K562 (cell line): ENCODE data around the gene DIP2C. TPM values are rescaled to one million over a fixed set of nuclear protein-coding genes. Genes with fewer than 3 reads are reported as not detected.

Experiments
- BRF1 ChIP-seq: IDR thresholded peaks from 3 replicates; pipeline ENCODE4 v1.6.1; 2011; ENCODE audit warnings: borderline replicate concordance, mild to moderate bottlenecking; ENCODE audit not compliant: insufficient read length; ENCODE audit errors: extremely low read depth
- CEBPB ChIP-seq: fragments of 450-650 bp; IDR thresholded peaks from 2 replicates; pipeline ENCODE4 v1.6.1; 2016; ENCODE audit warnings: missing genetic modification characterization, missing compliant biosample characterization
- NELFE ChIP-seq: IDR thresholded peaks from 2 replicates; pipeline ENCODE4 v1.6.1; 2011; ENCODE audit warnings: mild to moderate bottlenecking; ENCODE audit not compliant: insufficient read depth, insufficient read length
- PHF20 ChIP-seq: fragments of 450-650 bp; IDR thresholded peaks from 2 replicates; pipeline ENCODE4 v1.6.1; 2018; ENCODE audit not compliant: partially characterized antibody
- SMAD2 ChIP-seq: fragments of 150-350 bp; IDR thresholded peaks from 2 replicates; pipeline ENCODE4 v1.6.1; 2014; ENCODE audit warnings: low read depth, mild to moderate bottlenecking, low read length
- SRF ChIP-seq, 2 experiments: fragments of 250-450, 450-650 bp in 1 of 2; sonication (Bioruptor Pico) in 1 of 2; sonication (generic) in 1 of 2; formaldehyde crosslinking; IDR thresholded peaks; 2 replicates each; pipeline versions ENCODE4 v1.5.0 to v1.5.1; 2020 to 2022; ENCODE audit warnings: mild to moderate bottlenecking in 1 of 2, missing genetic modification reagents in 1 of 2
- TAF15 ChIP-seq: fragments of 200-400 bp; formaldehyde crosslinking; IDR thresholded peaks from 2 replicates; pipeline ENCODE4 v1.6.1; 2017; ENCODE audit warnings: mild to moderate bottlenecking, low read depth, low read length, moderate library complexity
- TCFL5 ChIP-seq: fragments of 250-450 bp; sonication (Bioruptor Pico); conservative IDR thresholded peaks from 2 replicates; pipeline ENCODE4 v1.6.1; 2021; ENCODE audit warnings: mild to moderate bottlenecking, moderate library complexity, matching md5 sums
- polyA plus RNA-seq, 8 experiments: library from polyadenylated mRNA; depleted of rRNA in 4 of 8; stranded (reverse) in 5 of 8; unstranded in 3 of 8; fragments of >200 nt; fragmentation: Nextera tagmentation in 2 of 8; fragmentation: Illumina TruSeq in 1 of 8; extraction: Ambion mirVana in 2 of 8; extraction: Trizol in 1 of 8; gene quantifications; 2 replicates each; pipeline versions ENCODE4 v1.2.1 to v1.2.3, GENCODE V29; 2011 to 2014; ENCODE audit warnings: inconsistent platforms in 1 of 8, missing spikeins in 1 of 8
- total RNA-seq, 7 experiments: library from RNA; depleted of rRNA in 6 of 7; stranded (reverse); fragments of >200 nt in 6 of 7; fragmentation: Illumina TruSeq in 2 of 7; extraction: Trizol in 2 of 7; gene quantifications; 2 replicates each; pipeline versions ENCODE4 v1.2.1 to v1.2.3, GENCODE V29; 2011 to 2021; ENCODE audit warnings: low replicate concordance in 1 of 7
- TF ChIP-seq, protein P1 (sequence below), 3 experiments: fragments of 200-800 bp in 1 of 3; fragments of 250-450 bp in 1 of 3; fragments of 450-650 bp in 1 of 3; sonication (Bioruptor Pico) in 1 of 3; sonication (Bioruptor generic) in 1 of 3; formaldehyde crosslinking in 1 of 3; IDR thresholded peaks; 2 replicates each; pipeline versions ENCODE4 v1.6.1 to v1.8.0; 2016 to 2022; ENCODE audit warnings: mild to moderate bottlenecking in 2 of 3, missing genetic modification characterization in 2 of 3, missing compliant biosample characterization in 1 of 3, moderate library complexity in 1 of 3
- TF ChIP-seq, protein P2 (sequence below), 3 experiments: IDR thresholded peaks in 2 of 3; conservative IDR thresholded peaks in 1 of 3; 2 replicates each; pipeline ENCODE4 v1.5.1; 2011 to 2012; ENCODE audit warnings: low read length in 3 of 3, mild to moderate bottlenecking in 3 of 3, control low read depth in 2 of 3, improper control_type of control experiment in 1 of 3, inconsistent platforms in 1 of 3, low read depth in 1 of 3, mixed read lengths in 1 of 3, moderate library complexity in 1 of 3; ENCODE audit not compliant: insufficient read depth in 2 of 3

Gene DIP2C
- total and polyA plus RNA-seq, 9 of the 15 experiments (the other 6 are each of a cell fraction or from before 2014, with no cell fraction given) = 0.01 TPM; not detected in 8

DNA sequence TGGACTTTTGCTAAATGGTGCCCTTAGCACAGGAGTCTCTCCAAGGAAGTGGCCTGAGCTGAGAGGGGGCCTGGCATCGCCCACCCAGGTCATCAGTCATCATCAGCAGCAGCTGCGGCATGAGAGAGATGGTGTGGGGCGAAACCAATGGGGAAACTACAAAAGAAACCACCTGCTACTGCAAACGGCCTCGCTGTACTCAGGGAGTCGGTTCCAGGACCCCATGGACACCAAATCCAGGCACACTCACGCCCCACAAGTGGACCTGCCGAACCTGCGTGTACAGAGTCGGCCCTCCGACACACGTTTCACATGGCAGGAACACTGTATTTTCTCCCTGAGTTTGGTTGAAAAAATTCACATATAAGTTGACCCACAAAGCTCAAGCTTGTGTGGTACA is 37.8 kb downstream of the DIP2C start (continued):
- TF ChIP-seq, protein P1, sequence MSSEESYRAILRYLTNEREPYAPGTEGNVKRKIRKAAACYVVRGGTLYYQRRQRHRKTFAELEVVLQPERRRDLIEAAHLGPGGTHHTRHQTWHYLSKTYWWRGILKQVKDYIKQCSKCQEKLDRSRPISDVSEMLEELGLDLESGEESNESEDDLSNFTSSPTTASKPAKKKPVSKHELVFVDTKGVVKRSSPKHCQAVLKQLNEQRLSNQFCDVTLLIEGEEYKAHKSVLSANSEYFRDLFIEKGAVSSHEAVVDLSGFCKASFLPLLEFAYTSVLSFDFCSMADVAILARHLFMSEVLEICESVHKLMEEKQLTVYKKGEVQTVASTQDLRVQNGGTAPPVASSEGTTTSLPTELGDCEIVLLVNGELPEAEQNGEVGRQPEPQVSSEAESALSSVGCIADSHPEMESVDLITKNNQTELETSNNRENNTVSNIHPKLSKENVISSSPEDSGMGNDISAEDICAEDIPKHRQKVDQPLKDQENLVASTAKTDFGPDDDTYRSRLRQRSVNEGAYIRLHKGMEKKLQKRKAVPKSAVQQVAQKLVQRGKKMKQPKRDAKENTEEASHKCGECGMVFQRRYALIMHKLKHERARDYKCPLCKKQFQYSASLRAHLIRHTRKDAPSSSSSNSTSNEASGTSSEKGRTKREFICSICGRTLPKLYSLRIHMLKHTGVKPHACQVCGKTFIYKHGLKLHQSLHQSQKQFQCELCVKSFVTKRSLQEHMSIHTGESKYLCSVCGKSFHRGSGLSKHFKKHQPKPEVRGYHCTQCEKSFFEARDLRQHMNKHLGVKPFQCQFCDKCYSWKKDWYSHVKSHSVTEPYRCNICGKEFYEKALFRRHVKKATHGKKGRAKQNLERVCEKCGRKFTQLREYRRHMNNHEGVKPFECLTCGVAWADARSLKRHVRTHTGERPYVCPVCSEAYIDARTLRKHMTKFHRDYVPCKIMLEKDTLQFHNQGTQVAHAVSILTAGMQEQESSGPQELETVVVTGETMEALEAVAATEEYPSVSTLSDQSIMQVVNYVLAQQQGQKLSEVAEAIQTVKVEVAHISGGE (CRISPR knock-in tag; IDR thresholded peaks at IDR 0.05) = no peak
- TF ChIP-seq SRF (CRISPR knock-in tag; IDR thresholded peaks at IDR 0.05) = no peak
- TF ChIP-seq PHF20 = no peak
- TF ChIP-seq TAF15 = no peak
- TF ChIP-seq CEBPB (tag) = no peak
- TF ChIP-seq SMAD2 = no peak
- no peak for TF ChIP-seq BRF1
- TF ChIP-seq, protein P2, sequence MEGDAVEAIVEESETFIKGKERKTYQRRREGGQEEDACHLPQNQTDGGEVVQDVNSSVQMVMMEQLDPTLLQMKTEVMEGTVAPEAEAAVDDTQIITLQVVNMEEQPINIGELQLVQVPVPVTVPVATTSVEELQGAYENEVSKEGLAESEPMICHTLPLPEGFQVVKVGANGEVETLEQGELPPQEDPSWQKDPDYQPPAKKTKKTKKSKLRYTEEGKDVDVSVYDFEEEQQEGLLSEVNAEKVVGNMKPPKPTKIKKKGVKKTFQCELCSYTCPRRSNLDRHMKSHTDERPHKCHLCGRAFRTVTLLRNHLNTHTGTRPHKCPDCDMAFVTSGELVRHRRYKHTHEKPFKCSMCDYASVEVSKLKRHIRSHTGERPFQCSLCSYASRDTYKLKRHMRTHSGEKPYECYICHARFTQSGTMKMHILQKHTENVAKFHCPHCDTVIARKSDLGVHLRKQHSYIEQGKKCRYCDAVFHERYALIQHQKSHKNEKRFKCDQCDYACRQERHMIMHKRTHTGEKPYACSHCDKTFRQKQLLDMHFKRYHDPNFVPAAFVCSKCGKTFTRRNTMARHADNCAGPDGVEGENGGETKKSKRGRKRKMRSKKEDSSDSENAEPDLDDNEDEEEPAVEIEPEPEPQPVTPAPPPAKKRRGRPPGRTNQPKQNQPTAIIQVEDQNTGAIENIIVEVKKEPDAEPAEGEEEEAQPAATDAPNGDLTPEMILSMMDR (IDR thresholded peaks at IDR 0.05 in 2 of 3, conservative IDR thresholded peaks at IDR 0.05 in 1 of 3; ENCODE audit: insufficient read depth in 2 of 3, low read depth in 1 of 3, low read length in 3 of 3) = no peak
- no peak for TF ChIP-seq TCFL5 (CRISPR knock-in tag)
- TF ChIP-seq NELFE = no peak
